HEK293T (cell line): ENCODE measurements around the gene CCR6.

Source experiments
- CTCF ChIA-PET: fragments of 350-600 bp; formaldehyde crosslinking; extraction: SDS; loops from one replicate; lab custom pipeline; 2021; ENCODE audit warnings: antibody characterized with exemption, inconsistent platforms; lab: Yijun Ruan, JAX
- POLR2A ChIA-PET: fragments of 350-600 bp; formaldehyde crosslinking; extraction: SDS; loops from one replicate; lab custom pipeline; 2020; ENCODE audit warnings: antibody characterized with exemption, inconsistent platforms; lab: Yijun Ruan, JAX
- DNase-seq: peaks from one replicate; pipeline ENCODE4 v3.0.0; 2012; ENCODE audit warnings: mixed read lengths; ENCODE audit errors: extremely low spot score
- ARNT ChIP-seq: fragments of 450-650 bp; IDR thresholded peaks from 2 replicates; pipeline ENCODE4 v1.6.1; 2017; ENCODE audit warnings: mild to moderate bottlenecking
- BHLHE40 ChIP-seq: fragments of 450-650 bp; IDR thresholded peaks from 2 replicates; pipeline ENCODE4 v1.6.1; 2016; ENCODE audit warnings: mild to moderate bottlenecking, moderate library complexity, borderline replicate concordance
- CTBP1 ChIP-seq: fragments of 450-650 bp; IDR thresholded peaks from 2 replicates; pipeline ENCODE4 v1.6.1; 2016; ENCODE audit warnings: borderline replicate concordance
- ELF4 ChIP-seq: fragments of 450-650 bp; IDR thresholded peaks from 2 replicates; pipeline ENCODE4 v1.6.1; 2017; ENCODE audit warnings: antibody characterized with exemption
- FOXA1 ChIP-seq: fragments of 450-650 bp; IDR thresholded peaks from 2 replicates; pipeline ENCODE4 v1.6.1; 2016; ENCODE audit warnings: mild to moderate bottlenecking
- FOXK2 ChIP-seq: fragments of 450-650 bp; IDR thresholded peaks from 2 replicates; pipeline ENCODE4 v1.6.1; 2016; ENCODE audit warnings: mild to moderate bottlenecking
- FOXM1 ChIP-seq: fragments of 450-650 bp; IDR thresholded peaks from 2 replicates; pipeline ENCODE4 v1.6.1; 2017; ENCODE audit warnings: mild to moderate bottlenecking, borderline replicate concordance
- HDGF ChIP-seq: fragments of 450-650 bp; IDR thresholded peaks from 2 replicates; pipeline ENCODE4 v1.6.1; 2017; ENCODE audit warnings: antibody characterized with exemption, borderline replicate concordance
- L3MBTL2 ChIP-seq: fragments of 450-650 bp; conservative IDR thresholded peaks from 2 replicates; pipeline ENCODE4 v1.6.1; 2016; ENCODE audit warnings: mild to moderate bottlenecking
- LEF1 ChIP-seq: fragments of 450-650 bp; IDR thresholded peaks from 2 replicates; pipeline ENCODE4 v1.6.1; 2017; ENCODE audit warnings: mild to moderate bottlenecking, borderline replicate concordance
- NFRKB ChIP-seq: fragments of 450-650 bp; IDR thresholded peaks from 2 replicates; pipeline ENCODE4 v1.6.1; 2016; ENCODE audit warnings: mild to moderate bottlenecking, moderate library complexity
- PKNOX1 ChIP-seq: fragments of 450-650 bp; IDR thresholded peaks from 2 replicates; pipeline ENCODE4 v1.6.1; 2016
- SP1 ChIP-seq: fragments of 450-650 bp; IDR thresholded peaks from 2 replicates; pipeline ENCODE4 v1.6.1; 2017
- SUZ12 ChIP-seq: fragments of 450-650 bp; IDR thresholded peaks from 2 replicates; pipeline ENCODE4 v1.6.1; 2016; ENCODE audit warnings: mild to moderate bottlenecking
- TARDBP ChIP-seq: fragments of 450-650 bp; IDR thresholded peaks from 2 replicates; pipeline ENCODE4 v1.6.1; 2016
- ZNF384 ChIP-seq: fragments of 450-650 bp; IDR thresholded peaks from 2 replicates; pipeline ENCODE4 v1.6.1; 2016

CCR6 gene

DNA sequence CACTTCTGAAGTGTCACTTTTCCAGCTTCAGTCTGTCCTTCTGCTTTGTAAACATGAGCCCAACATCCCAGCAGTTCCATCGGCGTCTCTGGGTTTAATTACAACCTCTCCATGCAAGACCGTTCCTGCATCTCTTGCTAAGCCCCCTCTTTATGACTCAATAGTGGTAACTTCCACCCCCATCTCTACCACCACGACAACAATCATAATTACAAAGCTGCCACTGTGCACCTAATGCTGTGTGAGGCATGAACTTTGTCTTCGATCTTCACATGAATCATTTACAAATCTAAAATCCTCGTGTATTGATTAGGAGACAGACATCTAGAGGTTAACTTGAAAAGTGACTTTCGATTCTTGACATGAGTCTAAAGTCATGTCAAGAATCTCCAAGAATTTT is 4.9 kb upstream of the CCR6 start:
- TF ChIP-seq HDGF (no peak), LEF1 (no peak), ZNF384 (no peak), NFRKB (no peak), ARNT (no peak), SUZ12 (no peak), ELF4 (no peak), TARDBP (no peak), FOXM1 (no peak)
- POLR2A ChIA-PET: no interaction called here
- CTCF ChIA-PET: no interaction called here
- no peak for DNase-seq

GRCh38 chr6:167118839-167119238 is 4.1 kb upstream of the CCR6 start:
- ChIA-PET POLR2A (no interaction called here), CTCF (no interaction called here)
- no peak for DNase-seq
- TF ChIP-seq TARDBP (no peak), PKNOX1 (no peak), FOXA1 (no peak), ZNF384 (no peak)

- no peak for DNase-seq
- POLR2A ChIA-PET: no interaction called here
- CTCF ChIA-PET: no interaction called here
- TF ChIP-seq PKNOX1 (no peak), TARDBP (no peak), L3MBTL2 (no peak), NFRKB (no peak), SP1 (no peak), FOXA1 (no peak), LEF1 (no peak)
Observed at GRCh38 chr6:167119670-167120582, 3.0 kb upstream of the CCR6 start.

- no peak for DNase-seq
- ChIA-PET CTCF (no interaction called here), POLR2A (no interaction called here)
- TF ChIP-seq ELF4: no peak
- TF ChIP-seq ZNF384: no peak
- TF ChIP-seq HDGF: no peak
- TF ChIP-seq FOXM1: no peak
- no peak for TF ChIP-seq SP1
- no peak for TF ChIP-seq ARNT
- no peak for TF ChIP-seq FOXA1
- TF ChIP-seq SUZ12: no peak
- no peak for TF ChIP-seq CTBP1
- no peak for TF ChIP-seq LEF1
- no peak for TF ChIP-seq NFRKB
- TF ChIP-seq PKNOX1: no peak
- no peak for TF ChIP-seq L3MBTL2
- TF ChIP-seq BHLHE40: no peak
- no peak for TF ChIP-seq FOXK2
- no peak for TF ChIP-seq TARDBP
Observed at GRCh38 chr6:167120583-167120903, 2.4 kb upstream of the CCR6 start.

DNA sequence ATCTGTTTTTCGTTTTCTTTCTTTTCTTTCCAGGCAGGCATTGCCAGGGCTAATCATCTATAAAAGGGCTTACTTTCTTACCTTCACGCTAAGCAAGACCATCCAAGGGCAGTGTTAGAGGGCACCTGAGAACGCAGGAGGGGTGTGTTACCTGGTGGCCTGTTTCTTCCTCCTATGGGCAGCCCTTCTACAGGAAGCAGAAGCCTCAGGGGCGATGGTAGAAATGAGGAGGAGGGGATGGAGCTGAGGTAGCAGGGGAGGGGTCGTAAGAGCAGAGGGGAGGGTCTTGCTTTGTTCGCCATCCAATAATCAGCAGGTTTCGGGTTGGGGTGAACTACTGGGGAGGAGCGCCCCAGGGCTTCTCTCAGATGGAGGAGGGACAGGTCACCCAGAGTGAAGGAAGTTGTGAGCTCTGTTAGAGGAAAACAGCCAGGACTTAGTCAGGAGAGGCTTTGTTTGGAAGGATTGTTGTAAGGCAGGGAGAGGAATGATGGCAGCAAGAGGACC is 1.5 kb upstream of the CCR6 start:
- ChIA-PET CTCF (interaction anchor here (0.7 kb wide), 1 partner anchor 173 kb away, joined by 3 read pairs; no protein-coding TSS in a partner anchor), POLR2A (no interaction called here)
- no peak for TF ChIP-seq SP1
- TF ChIP-seq TARDBP: no peak
- no peak for TF ChIP-seq NFRKB
- no peak for TF ChIP-seq L3MBTL2
- no peak for TF ChIP-seq FOXA1
- no peak for TF ChIP-seq FOXM1
- TF ChIP-seq FOXK2: no peak
- no peak for TF ChIP-seq HDGF
- TF ChIP-seq CTBP1: no peak
- no peak for TF ChIP-seq ELF4
- no peak for DNase-seq

GRCh38 chr6:167122041-167122826 is 662 bp upstream of the CCR6 start:
- TF ChIP-seq TARDBP: no peak
- TF ChIP-seq SUZ12: no peak
- TF ChIP-seq NFRKB: no peak
- no peak for TF ChIP-seq BHLHE40
- TF ChIP-seq SP1: no peak
- no peak for TF ChIP-seq FOXA1
- TF ChIP-seq FOXM1: no peak
- no peak for TF ChIP-seq L3MBTL2
- no peak for TF ChIP-seq HDGF
- TF ChIP-seq PKNOX1: no peak
- no peak for TF ChIP-seq CTBP1
- TF ChIP-seq LEF1: no peak
- TF ChIP-seq ZNF384: no peak
- POLR2A ChIA-PET: no interaction called here
- no peak for DNase-seq
- CTCF ChIA-PET: interaction anchor here (0.7 kb wide), 1 partner anchor 173 kb away, joined by 3 read pairs; no protein-coding TSS in a partner anchor
